SU-DHL-6 (cell line): ENCODE results near the gene SGK1.

Source experiments
- H2AFZ ChIP-seq: fragments of 200-600 bp; sonication (generic); 2 replicates; pipeline ENCODE4 v1.6.1; 2014; ENCODE audit warnings: low read depth, mild to moderate bottlenecking, moderate library complexity, mixed read lengths, antibody characterized with exemption, low read length; ENCODE audit not compliant: severe bottlenecking
- H3F3A ChIP-seq: fragments of 200-600 bp; shearing (Covaris generic); 2 replicates; pipeline ENCODE4 v1.6.0; 2016; ENCODE audit warnings: antibody characterized with exemption, mild to moderate bottlenecking; ENCODE audit not compliant: insufficient read depth
- H3K27ac ChIP-seq: fragments of 200-600 bp; sonication (generic); 2 replicates; pipeline ENCODE4 v1.5.1; 2016; ENCODE audit warnings: low read depth, mild to moderate bottlenecking, low read length, moderate library complexity, mixed read lengths
- H3K27me3 ChIP-seq: fragments of 200-600 bp; sonication (generic), shearing (Covaris generic); 2 replicates; pipeline ENCODE4 v1.6.0; 2014; ENCODE audit warnings: mild to moderate bottlenecking, low read length
- H3K36me3 ChIP-seq: fragments of 200-600 bp; sonication (generic); 2 replicates; pipeline ENCODE4 v1.6.1; 2014; ENCODE audit warnings: mild to moderate bottlenecking, low read length, mixed read lengths
- H3K4me2 ChIP-seq: fragments of 300-600, 200-600 bp; shearing (Covaris generic), sonication (generic); 2 replicates; pipeline ENCODE4 v1.6.0; 2014; ENCODE audit warnings: low read length, low read depth, mild to moderate bottlenecking; ENCODE audit not compliant: poor library complexity, severe bottlenecking
- H3K4me3 ChIP-seq: fragments of 200-600 bp; sonication (generic); 2 replicates; pipeline ENCODE4 v1.5.1; 2014; ENCODE audit warnings: antibody characterized with exemption, low read length, mild to moderate bottlenecking, mixed read lengths; ENCODE audit not compliant: insufficient read depth, poor library complexity, severe bottlenecking
- H3K79me2 ChIP-seq: fragments of 200-600 bp; sonication (generic); 2 replicates; pipeline ENCODE4 v1.6.1; 2014; ENCODE audit warnings: mild to moderate bottlenecking, low read length, moderate library complexity; ENCODE audit not compliant: insufficient read depth
- H3K9ac ChIP-seq: fragments of 200-600 bp; sonication (generic); 2 replicates; pipeline ENCODE4 v1.7.0; 2014; ENCODE audit warnings: mild to moderate bottlenecking, low read length
- H3K9me2 ChIP-seq: fragments of 200-600 bp; sonication (generic); replicated peaks from 2 replicates; pipeline ENCODE4 v1.6.1; 2014; ENCODE audit warnings: low read length; ENCODE audit not compliant: insufficient read depth
- H3K9me3 ChIP-seq: fragments of 200-600 bp; sonication (generic); 2 replicates; pipeline ENCODE4 v1.6.1; 2014; ENCODE audit warnings: low read length, mixed read lengths; ENCODE audit not compliant: insufficient read depth
- H4K20me1 ChIP-seq: fragments of 200-600 bp; sonication (generic); 2 replicates; pipeline ENCODE4 v1.6.1; 2014; ENCODE audit warnings: low read depth, mild to moderate bottlenecking, antibody characterized with exemption, low read length, moderate library complexity, mixed read lengths
- CTCF ChIP-seq: fragments of 200-600 bp; sonication (generic); IDR thresholded peaks from one replicate; pipeline ENCODE4 v1.5.1; 2017; ENCODE audit warnings: antibody characterized with exemption, mild to moderate bottlenecking, low read length, moderate library complexity; ENCODE audit not compliant: insufficient read depth, poor library complexity, severe bottlenecking
- EZH2phosphoT487 ChIP-seq: fragments of 200-600 bp; sonication (generic), shearing (Covaris generic); conservative IDR thresholded peaks from 2 replicates; pipeline ENCODE4 v1.6.1; 2018; ENCODE audit warnings: mild to moderate bottlenecking, antibody characterized with exemption, low read length, moderate library complexity, mixed read lengths

SGK1 gene

GRCh38 chr6:134147034-134147533 is 170.8 kb downstream of the SGK1 start:
- Histone ChIP-seq H3K4me2 (no peak overlapping the region), H4K20me1 (no peaks in the 10 kb centered on the region), H3K27me3 (no peaks in the 10 kb centered on the region), H3K9ac (no peak overlapping the region), H2AFZ (no peak overlapping the region), H3K9me3 (no peaks in the 10 kb centered on the region), H3K9me2 (no peaks in the 10 kb centered on the region), H3F3A (no peaks in the 10 kb centered on the region), H3K4me3 (no peak overlapping the region), H3K79me2 (no peaks in the 10 kb centered on the region), H3K36me3 (no peaks in the 10 kb centered on the region), H3K27ac (no peak overlapping the region)
- TF ChIP-seq CTCF: no peak
- no peak for TF ChIP-seq EZH2phosphoT487

- no peaks in the 10 kb centered on the region for H3K9me2 ChIP-seq
- H3F3A ChIP-seq: no peaks in the 10 kb centered on the region
- no peak overlapping the region for H3K4me3 ChIP-seq
- no peaks in the 10 kb centered on the region for H4K20me1 ChIP-seq
- H3K36me3 ChIP-seq: no peaks in the 10 kb centered on the region
- no peak overlapping the region for H2AFZ ChIP-seq
- no peak overlapping the region for H3K4me2 ChIP-seq
- no peaks in the 10 kb centered on the region for H3K79me2 ChIP-seq
- H3K9me3 ChIP-seq: no peaks in the 10 kb centered on the region
- no peak overlapping the region for H3K27ac ChIP-seq
- no peaks in the 10 kb centered on the region for H3K27me3 ChIP-seq
- TF ChIP-seq EZH2phosphoT487 (no peak), CTCF (no peak)
- H3K9ac ChIP-seq: no peak overlapping the region
Observed at GRCh38 chr6:134146268-134147033, 171.5 kb downstream of the SGK1 start.

- H3F3A ChIP-seq: no peaks in the 10 kb centered on the region
- H3K27ac ChIP-seq: no peak overlapping the region
- H3K4me2 ChIP-seq: no peak overlapping the region
- H4K20me1 ChIP-seq: no peaks in the 10 kb centered on the region
- H3K79me2 ChIP-seq: no peaks in the 10 kb centered on the region
- no peak overlapping the region for H2AFZ ChIP-seq
- H3K9me2 ChIP-seq: no peaks in the 10 kb centered on the region
- TF ChIP-seq CTCF (no peak), EZH2phosphoT487 (no peak)
- no peaks in the 10 kb centered on the region for H3K27me3 ChIP-seq
- H3K9ac ChIP-seq: no peak overlapping the region
- no peaks in the 10 kb centered on the region for H3K36me3 ChIP-seq
- H3K4me3 ChIP-seq: no peak overlapping the region
- H3K9me3 ChIP-seq: no peaks in the 10 kb centered on the region
Observed at GRCh38 chr6:134145786-134146185, 172.1 kb downstream of the SGK1 start.
